ENCODE results near the gene RPS19BP1.

GRCh38 chr22:39491696-39492095 lies 40.9 kb downstream of the RPS19BP1 start:
- no peak for TF ChIP-seq CTCF (IDR thresholded peaks at IDR 0.05)
- TF ChIP-seq POLR2A (IDR thresholded peaks at IDR 0.05) = no peak
- TF ChIP-seq POLR2AphosphoS5 (IDR thresholded peaks at IDR 0.05) = no peak
